Esophagus muscularis mucosa (tissue), 3 donors: ENCODE results near the gene XAF1.

Experiments
- POLR2AphosphoS5 ChIP-seq, 2 donors: sonication (generic); formaldehyde crosslinking; IDR thresholded peaks; one replicate each; pipeline ENCODE4 v1.6.1; 2017; ENCODE audit warnings: antibody characterized with exemption in 2 of 2
- TF ChIP-seq, protein P1 (sequence below), 3 experiments: fragments of 200-600 bp in 2 of 3; fragments of 450-650 bp in 1 of 3; sonication (generic) in 2 of 3; IDR thresholded peaks; one replicate each; pipeline ENCODE4 v1.5.1; 2017 to 2019; ENCODE audit warnings: antibody characterized with exemption in 3 of 3, mild to moderate bottlenecking in 2 of 3, moderate library complexity in 1 of 3

DNA sequence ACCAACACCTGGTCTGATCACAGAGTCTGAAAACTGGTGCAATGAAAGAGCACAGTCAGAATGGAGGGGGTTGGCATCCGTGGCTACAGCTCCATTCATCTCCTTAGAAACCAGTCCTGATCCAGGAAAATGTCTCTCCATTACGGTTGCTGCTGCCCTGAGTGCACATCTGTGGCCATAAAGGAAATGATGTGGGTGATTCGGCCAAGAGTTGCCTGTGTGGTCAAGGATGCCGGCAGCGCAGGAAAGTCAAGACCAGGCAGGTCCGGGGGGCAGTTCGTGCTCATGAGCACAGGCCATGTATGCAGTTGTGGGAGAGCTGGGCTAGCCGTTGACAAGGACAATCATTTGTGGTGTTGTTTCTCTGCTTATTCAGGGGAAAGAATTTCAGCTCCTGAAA lies 5.9 kb downstream of the XAF1 start:
- TF ChIP-seq, protein P1, sequence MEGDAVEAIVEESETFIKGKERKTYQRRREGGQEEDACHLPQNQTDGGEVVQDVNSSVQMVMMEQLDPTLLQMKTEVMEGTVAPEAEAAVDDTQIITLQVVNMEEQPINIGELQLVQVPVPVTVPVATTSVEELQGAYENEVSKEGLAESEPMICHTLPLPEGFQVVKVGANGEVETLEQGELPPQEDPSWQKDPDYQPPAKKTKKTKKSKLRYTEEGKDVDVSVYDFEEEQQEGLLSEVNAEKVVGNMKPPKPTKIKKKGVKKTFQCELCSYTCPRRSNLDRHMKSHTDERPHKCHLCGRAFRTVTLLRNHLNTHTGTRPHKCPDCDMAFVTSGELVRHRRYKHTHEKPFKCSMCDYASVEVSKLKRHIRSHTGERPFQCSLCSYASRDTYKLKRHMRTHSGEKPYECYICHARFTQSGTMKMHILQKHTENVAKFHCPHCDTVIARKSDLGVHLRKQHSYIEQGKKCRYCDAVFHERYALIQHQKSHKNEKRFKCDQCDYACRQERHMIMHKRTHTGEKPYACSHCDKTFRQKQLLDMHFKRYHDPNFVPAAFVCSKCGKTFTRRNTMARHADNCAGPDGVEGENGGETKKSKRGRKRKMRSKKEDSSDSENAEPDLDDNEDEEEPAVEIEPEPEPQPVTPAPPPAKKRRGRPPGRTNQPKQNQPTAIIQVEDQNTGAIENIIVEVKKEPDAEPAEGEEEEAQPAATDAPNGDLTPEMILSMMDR (IDR thresholded peaks at IDR 0.05), result no peak
- TF ChIP-seq POLR2AphosphoS5 (IDR thresholded peaks at IDR 0.05), result no peak
